HepG2 (cell line): ENCODE results near the gene MRPL50. TPM values are rescaled to one million over a fixed set of nuclear protein-coding genes. Genes with fewer than 3 reads are reported as not detected.
A peak's percentile ranks its signal among the peaks of the same experiment; 100 is the strongest.

Experiments used
- ARHGAP35 ChIP-seq: sonication (generic); formaldehyde crosslinking; IDR thresholded peaks from 2 replicates; pipeline ENCODE4 v1.9.0; 2022; ENCODE audit warnings: mild to moderate bottlenecking, inconsistent platforms, moderate library complexity, missing genetic modification reagents, borderline replicate concordance
- ATF4 ChIP-seq, 2 experiments: fragments of 450-650 bp in 1 of 2; sonication (generic) in 1 of 2; formaldehyde crosslinking; IDR thresholded peaks; 2 replicates each; pipeline versions ENCODE4 v1.5.0 to v1.8.0; 2020 to 2022; ENCODE audit warnings: mild to moderate bottlenecking in 1 of 2, missing genetic modification reagents in 1 of 2
- CC2D1A ChIP-seq: sonication (generic); formaldehyde crosslinking; IDR thresholded peaks from 2 replicates; pipeline ENCODE4 v1.8.1; 2023; ENCODE audit warnings: mild to moderate bottlenecking, missing genetic modification reagents
- CCDC6 ChIP-seq: sonication (generic); formaldehyde crosslinking; IDR thresholded peaks from 2 replicates; pipeline ENCODE4 v1.8.1; 2022; ENCODE audit warnings: mild to moderate bottlenecking, missing genetic modification reagents, moderate library complexity
- CTCF ChIP-seq: sonication (generic); formaldehyde crosslinking; IDR thresholded peaks from 2 replicates; pipeline ENCODE4 v1.5.0; 2020; ENCODE audit warnings: mild to moderate bottlenecking, missing genetic modification reagents, moderate library complexity
- ETS1 ChIP-seq: sonication (generic); formaldehyde crosslinking; IDR thresholded peaks from 2 replicates; pipeline ENCODE4 v1.4.0; 2020; ENCODE audit warnings: missing genetic modification reagents
- GTF3A ChIP-seq: sonication (generic); formaldehyde crosslinking; conservative IDR thresholded peaks from 2 replicates; pipeline ENCODE4 v1.4.0; 2020; ENCODE audit warnings: mild to moderate bottlenecking, missing genetic modification reagents
- HNRNPH1 ChIP-seq: fragments of 200-400 bp; formaldehyde crosslinking; optimal IDR thresholded peaks from 2 replicates; pipeline ENCODE3; 2017; ENCODE audit warnings: mild to moderate bottlenecking, low read depth, low read length
- JUND ChIP-seq: sonication (generic); formaldehyde crosslinking; IDR thresholded peaks from 2 replicates; pipeline ENCODE4 v1.8.0; 2022; ENCODE audit warnings: mild to moderate bottlenecking, missing genetic modification reagents
- KAT2B ChIP-seq: fragments of 150-350 bp; IDR thresholded peaks from 2 replicates; pipeline ENCODE4 v1.6.1; 2014; ENCODE audit warnings: low read depth, low read length, borderline replicate concordance
- KAT7 ChIP-seq: IDR thresholded peaks from 2 replicates; pipeline ENCODE4 v1.6.1; 2018; ENCODE audit warnings: borderline replicate concordance, missing compliant biosample characterization
- PAWR ChIP-seq: sonication (generic); formaldehyde crosslinking; IDR thresholded peaks from 2 replicates; pipeline ENCODE4 v1.4.0; 2020; ENCODE audit warnings: missing genetic modification reagents, mild to moderate bottlenecking, borderline replicate concordance
- PHB2 ChIP-seq: fragments of 450-650 bp; IDR thresholded peaks from 2 replicates; pipeline ENCODE4 v1.6.1; 2018; ENCODE audit not compliant: partially characterized antibody
- POLR2AphosphoS2 ChIP-seq: IDR thresholded peaks from 2 replicates; pipeline ENCODE4 v1.6.1; 2011; ENCODE audit warnings: low read depth, low read length, improper control_type of control experiment
- RAD51 ChIP-seq: fragments of 450-650 bp; IDR thresholded peaks from 2 replicates; pipeline ENCODE4 v1.6.1; 2016; ENCODE audit warnings: borderline replicate concordance
- RORA ChIP-seq: sonication (generic); formaldehyde crosslinking; IDR thresholded peaks from 2 replicates; pipeline ENCODE4 v1.5.0; 2020; ENCODE audit warnings: mild to moderate bottlenecking, missing genetic modification reagents, moderate library complexity
- SP5 ChIP-seq: IDR thresholded peaks from 2 replicates; pipeline ENCODE4 v1.6.1; 2016; ENCODE audit warnings: low read depth, borderline replicate concordance
- TCF7 ChIP-seq: sonication (generic); IDR thresholded peaks from 2 replicates; pipeline ENCODE4 v1.6.1; 2016; ENCODE audit warnings: antibody characterized with exemption, low read depth
- TFAP4 ChIP-seq: sonication (generic); IDR thresholded peaks from 2 replicates; pipeline ENCODE4 v1.6.1; 2016; ENCODE audit warnings: low read depth, borderline replicate concordance
- ZKSCAN8 ChIP-seq: IDR thresholded peaks from 2 replicates; pipeline ENCODE4 v1.6.1; 2016; ENCODE audit warnings: borderline replicate concordance, missing genetic modification reagents, missing compliant biosample characterization
- ZNF414 ChIP-seq: sonication (generic); formaldehyde crosslinking; IDR thresholded peaks from 2 replicates; pipeline ENCODE4 v1.5.0; 2020; ENCODE audit warnings: missing genetic modification reagents
- ZNF678 ChIP-seq: sonication (generic); formaldehyde crosslinking; IDR thresholded peaks from 2 replicates; pipeline ENCODE4 v1.4.0; 2020; ENCODE audit warnings: mild to moderate bottlenecking, missing genetic modification reagents
- ZNF713 ChIP-seq: sonication (generic); formaldehyde crosslinking; IDR thresholded peaks from 2 replicates; pipeline ENCODE4 v1.4.0; 2020; ENCODE audit warnings: mild to moderate bottlenecking, missing genetic modification reagents
- ZNF747 ChIP-seq: sonication (generic); formaldehyde crosslinking; IDR thresholded peaks from 2 replicates; pipeline ENCODE4 v1.8.1; 2023; ENCODE audit warnings: missing genetic modification reagents, mild to moderate bottlenecking, borderline replicate concordance
- ZSCAN5A ChIP-seq: sonication (generic); formaldehyde crosslinking; IDR thresholded peaks from 2 replicates; pipeline ENCODE4 v1.8.0; 2022; ENCODE audit warnings: mild to moderate bottlenecking, missing genetic modification reagents, borderline replicate concordance
- polyA plus RNA-seq, 8 experiments: library from polyadenylated mRNA; depleted of rRNA in 3 of 8; stranded (reverse) in 7 of 8; unstranded in 1 of 8; fragments of >200 nt; fragmentation: Illumina TruSeq in 4 of 8; extraction: Trizol in 4 of 8; gene quantifications; 2 replicates each; pipeline versions ENCODE4 v1.2.1 to v1.2.3, GENCODE V29; 2011 to 2016; ENCODE audit warnings: low read depth in 4 of 8, missing spikeins in 1 of 8, mixed read lengths in 1 of 8; ENCODE audit not compliant: insufficient read depth in 1 of 8
- total RNA-seq, 5 experiments: library from RNA; depleted of rRNA; stranded (reverse); fragments of >200 nt; fragmentation: Illumina TruSeq; extraction: Trizol; gene quantifications; 2 replicates each; pipeline ENCODE4 v1.2.3, GENCODE V29; 2016; ENCODE audit warnings: low read depth in 1 of 5

Gene MRPL50
- total and polyA plus RNA-seq, 2 of the 13 experiments (the other 11 are each of a cell fraction or from before 2014, with no cell fraction given), result 37.1 to 70.0 TPM

GRCh38 chr9:101433229-101433628 is 34.8 kb upstream of the MRPL50 start (continued):
- TF ChIP-seq RORA (CRISPR knock-in tag) (no peak), TCF7 (peak; percentile 84), HNRNPH1 (no peak), POLR2AphosphoS2 (no peak), ZNF747 (CRISPR knock-in tag) (no peak), RAD51 (no peak), GTF3A (no peak), ZNF713 (CRISPR knock-in tag) (no peak), KAT7 (peak; percentile 68; the same call in 1 of the 2 replicates), PAWR (CRISPR knock-in tag) (no peak), CC2D1A (CRISPR knock-in tag) (no peak), TFAP4 (no peak), ZSCAN5A (CRISPR knock-in tag) (peak; percentile 80; the same call in 1 of the 2 replicates), CCDC6 (no peak), KAT2B (no peak), SP5 (CRISPR knock-in tag) (peak; percentile 50), CTCF (CRISPR knock-in tag) (peak; percentile 28; the same call in 1 of the 2 replicates), ZKSCAN8 (CRISPR knock-in tag) (peak; percentile 83; the same call in 1 of the 2 replicates), ZNF678 (CRISPR knock-in tag) (no peak), JUND (CRISPR knock-in tag) (no peak), ETS1 (CRISPR knock-in tag) (no peak), ZNF414 (CRISPR knock-in tag) (no peak), ARHGAP35 (CRISPR knock-in tag) (no peak), ATF4 (CRISPR knock-in tag; IDR thresholded peaks at IDR 0.05) (peak in 1 of 2 experiments; percentile 70; a peak in 2 of 4 replicates), PHB2 (no peak)
